Measurements from ENCODE around the gene CD226.
"Not testable (repeated sequence)": the region's sequence is repeated elsewhere in the genome, so short reads cannot be mapped to it uniquely, and the experiment has no call there.

The CD226 gene

DNA sequence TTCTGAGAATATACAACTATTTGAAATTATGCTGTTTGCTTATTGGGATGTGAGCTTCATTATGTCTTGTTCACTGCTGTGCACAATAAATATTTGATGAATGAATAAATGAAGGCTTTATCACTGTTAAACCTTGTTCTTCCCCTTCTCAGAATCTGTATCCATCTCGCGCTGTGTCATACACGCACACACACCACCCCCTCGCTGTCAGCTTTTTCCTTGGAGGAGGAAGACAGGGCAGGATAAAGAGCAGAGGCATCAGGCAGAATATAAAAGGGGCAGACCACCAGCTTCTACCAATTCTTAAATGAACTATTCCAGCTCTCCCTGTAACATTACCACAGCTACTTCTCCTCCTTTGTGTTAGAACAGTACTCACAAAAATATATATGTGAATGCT, 75.0 kb downstream of the CD226 start:
- no peak for DNase-seq (ENCODE audit: low read depth, low spot score)

DNA sequence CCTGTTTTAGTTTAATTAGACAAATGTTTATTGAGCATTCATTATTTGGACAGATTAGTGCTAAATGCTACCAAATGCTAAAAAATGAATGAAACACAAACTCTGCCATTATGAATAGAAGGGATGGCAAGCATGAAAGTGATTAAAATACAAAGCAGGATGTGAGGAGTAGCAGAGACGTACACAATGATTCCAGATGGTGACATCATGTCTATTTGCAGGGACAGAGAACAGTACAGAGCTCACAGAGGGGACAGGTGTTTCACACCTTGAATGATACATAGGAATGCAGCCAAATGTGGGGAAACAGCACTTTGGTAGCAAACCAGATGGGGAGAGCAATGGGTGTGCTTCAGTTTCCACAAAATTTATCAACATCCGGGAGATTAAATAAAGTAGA, 76.3 kb downstream of the CD226 start:
- no peak for DNase-seq (ENCODE audit: low read depth, low spot score)

- no peak for DNase-seq (ENCODE audit: low read depth, low spot score)
These were observed 76.9 kb downstream of the CD226 start for GRCh38 chr18:69870736-69871135.

GRCh38 chr18:69866212-69866611, 81.5 kb downstream of the CD226 start:
- DNase-seq (ENCODE audit: low read depth, low spot score), result no peak

- no peak for DNase-seq (ENCODE audit: low read depth, low spot score)
These were observed 81.9 kb downstream of the CD226 start for GRCh38 chr18:69865776-69866175.

DNA sequence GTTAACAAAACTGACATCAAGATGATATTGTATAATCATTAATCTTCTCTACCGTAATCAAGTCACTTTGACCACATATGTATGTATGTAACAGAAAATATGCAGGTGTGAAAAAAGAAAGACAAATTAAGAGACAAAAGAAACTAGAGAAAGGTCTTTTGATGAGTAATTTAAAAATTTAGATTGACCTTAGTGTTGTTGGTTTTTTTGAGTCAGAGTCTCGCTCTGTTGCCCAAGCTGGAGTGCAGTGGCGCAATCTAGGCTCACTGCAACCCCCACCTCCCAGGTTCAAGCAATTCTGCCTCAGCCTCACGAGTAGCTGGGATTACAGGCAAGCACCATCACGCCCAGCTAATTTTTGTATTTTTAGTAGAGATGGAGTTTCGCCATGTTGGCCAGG, 82.9 kb downstream of the CD226 start:
- not testable (repeated sequence) for DNase-seq (ENCODE audit: low read depth, low spot score)

GRCh38 chr18:69858897-69859296, 88.8 kb downstream of the CD226 start:
- DNase-seq (ENCODE audit: low read depth, low spot score), result no peak

DNA sequence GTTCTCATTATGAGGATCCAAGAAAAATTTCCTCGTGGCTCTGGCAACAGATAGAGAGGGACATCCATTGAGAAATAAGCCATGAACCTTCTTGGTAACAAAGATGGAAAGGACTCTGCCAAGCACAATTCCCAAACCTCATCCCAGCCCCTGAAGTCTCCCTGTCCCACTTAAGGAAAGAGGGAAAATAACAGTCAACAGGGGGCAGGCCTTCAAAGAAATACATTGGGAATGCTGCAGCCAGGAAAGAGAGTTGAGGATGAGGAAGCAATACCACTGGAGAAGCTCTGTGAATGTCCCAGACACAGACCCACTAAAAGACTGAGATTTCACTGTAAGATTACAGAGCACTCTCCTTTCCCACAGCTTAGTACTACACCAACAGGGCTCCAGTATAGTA, 93.2 kb downstream of the CD226 start:
- DNase-seq (ENCODE audit: low read depth, low spot score), result no peak

GRCh38 chr18:69853051-69853450, 94.6 kb downstream of the CD226 start:
- DNase-seq (ENCODE audit: low read depth, low spot score), result no peak

DNA sequence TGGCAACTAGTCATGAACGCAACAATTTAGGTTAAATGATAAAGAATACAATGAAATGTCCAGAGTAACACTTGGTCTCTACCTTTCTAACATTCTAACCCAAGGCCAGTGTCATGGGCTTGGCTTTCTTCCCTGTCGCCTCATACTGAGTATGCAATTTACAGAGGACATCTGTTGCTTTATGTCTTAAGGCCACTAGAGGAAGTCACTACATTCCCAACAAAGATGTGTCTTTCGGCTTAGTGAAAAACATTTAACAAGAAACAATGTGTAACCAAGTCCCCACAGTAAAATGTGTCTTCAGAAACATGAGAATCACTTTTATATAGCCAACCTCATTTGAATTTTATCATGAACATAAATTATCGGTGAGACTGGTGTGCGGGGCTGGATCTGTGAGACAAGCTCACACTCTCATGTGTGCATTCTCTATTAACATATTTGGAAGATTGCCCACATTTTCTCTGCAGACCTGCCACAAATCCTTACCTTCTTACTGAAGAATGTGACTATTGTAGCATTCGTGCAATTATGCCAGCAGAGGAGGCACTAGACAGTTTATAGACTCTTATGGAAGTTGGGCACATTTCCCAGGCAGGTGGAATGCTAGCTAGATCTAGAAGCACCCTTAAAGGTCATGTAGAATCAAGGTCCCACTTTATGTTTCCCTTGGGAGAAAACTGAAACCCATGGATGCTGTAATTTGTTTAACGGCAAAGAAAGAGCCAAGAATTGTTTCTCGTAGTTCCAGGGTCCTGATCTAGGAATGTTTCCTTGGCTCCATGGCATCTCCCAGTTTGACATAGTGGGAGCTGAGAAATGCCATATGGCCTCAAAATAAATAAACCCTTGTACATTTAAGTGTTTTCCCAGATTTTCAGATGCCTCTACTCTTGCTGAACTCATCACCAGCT, 101.8 kb downstream of the CD226 start:
- DNase-seq (ENCODE audit: low read depth, low spot score), result no peak

DNA sequence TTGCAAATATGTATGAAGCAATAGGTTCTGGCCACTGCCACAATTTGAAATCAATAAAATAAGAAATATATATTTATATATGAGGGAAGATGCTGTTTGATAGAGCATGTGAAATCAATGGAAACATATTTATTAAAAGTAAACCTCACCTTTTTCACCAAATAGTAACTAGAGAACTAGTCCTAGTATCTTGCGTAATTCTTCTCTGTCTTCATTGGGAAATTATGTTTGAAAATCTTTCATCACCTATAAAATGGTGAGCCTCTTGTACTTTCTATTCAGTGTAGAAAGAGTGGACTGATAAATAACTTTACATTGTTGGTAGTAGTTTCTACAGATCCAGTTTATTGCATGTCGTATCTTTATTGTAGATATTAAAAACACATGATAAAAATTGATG, 103.0 kb downstream of the CD226 start:
- DNase-seq (ENCODE audit: low read depth, low spot score), result no peak

DNA sequence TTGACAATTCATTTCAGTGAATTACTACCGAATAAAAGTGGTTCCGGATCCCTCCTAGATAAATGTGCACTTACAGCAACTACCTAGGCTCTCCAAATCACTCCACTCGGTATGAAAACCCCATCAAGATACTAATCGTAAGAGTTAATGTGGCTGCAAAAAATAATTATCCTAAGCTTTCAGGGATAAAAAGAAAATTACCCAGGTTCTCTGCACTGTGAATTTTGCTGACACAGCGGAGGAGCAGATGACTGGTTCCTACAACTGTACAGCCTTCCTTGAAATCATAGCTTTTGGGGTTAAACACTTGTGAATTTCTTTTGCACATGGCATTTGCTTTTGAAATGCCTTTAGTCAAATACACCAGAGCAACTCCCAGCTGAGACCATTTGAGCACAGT, 104.7 kb downstream of the CD226 start:
- no peak for DNase-seq (ENCODE audit: low read depth, low spot score)

GRCh38 chr18:69841117-69841516, 106.6 kb downstream of the CD226 start:
- DNase-seq (ENCODE audit: low read depth, low spot score), result no peak

GRCh38 chr18:69840445-69840844, 107.2 kb downstream of the CD226 start:
- no peak for DNase-seq (ENCODE audit: low read depth, low spot score)

DNA sequence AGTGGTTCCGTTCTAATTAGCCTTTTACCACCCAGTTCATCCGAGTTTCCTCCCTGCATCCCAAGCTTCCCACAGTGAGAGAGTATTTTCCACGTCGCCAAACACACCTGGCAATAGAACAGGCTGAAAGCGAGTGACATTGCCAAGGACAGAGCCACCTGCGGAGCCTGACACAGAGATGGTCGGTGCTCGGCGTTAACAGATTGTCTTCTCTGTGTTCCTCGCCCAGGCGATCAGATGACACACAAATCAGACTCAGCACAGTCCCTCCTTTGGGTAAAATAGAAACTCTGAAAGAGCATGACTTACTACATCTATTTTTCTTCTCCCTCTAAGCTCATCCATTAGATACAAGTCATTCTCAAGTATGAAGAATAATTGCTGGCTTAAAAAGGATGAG, 107.7 kb downstream of the CD226 start:
- no peak for DNase-seq (ENCODE audit: low read depth, low spot score)

DNA sequence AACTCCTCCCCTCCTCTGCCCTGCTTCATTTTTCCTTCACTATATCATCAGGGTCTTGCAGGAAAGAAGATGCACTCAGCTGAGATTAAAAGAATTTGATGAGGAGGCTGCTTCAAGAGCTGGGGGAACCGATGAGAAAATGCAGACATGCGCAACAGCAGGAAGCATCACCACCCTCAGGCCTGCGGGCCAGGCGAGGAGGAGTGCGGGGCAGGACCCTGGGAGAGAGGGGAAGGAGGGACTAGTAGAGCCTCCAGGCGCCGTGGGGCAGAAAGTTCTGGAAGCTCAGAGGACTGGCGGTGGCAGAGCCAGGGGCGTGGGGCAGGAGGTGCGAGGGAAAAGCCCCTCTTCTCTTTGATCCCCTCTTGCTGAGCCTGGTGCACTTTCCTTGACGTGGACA, 108.2 kb downstream of the CD226 start:
- DNase-seq (ENCODE audit: low read depth, low spot score), result no peak

DNA sequence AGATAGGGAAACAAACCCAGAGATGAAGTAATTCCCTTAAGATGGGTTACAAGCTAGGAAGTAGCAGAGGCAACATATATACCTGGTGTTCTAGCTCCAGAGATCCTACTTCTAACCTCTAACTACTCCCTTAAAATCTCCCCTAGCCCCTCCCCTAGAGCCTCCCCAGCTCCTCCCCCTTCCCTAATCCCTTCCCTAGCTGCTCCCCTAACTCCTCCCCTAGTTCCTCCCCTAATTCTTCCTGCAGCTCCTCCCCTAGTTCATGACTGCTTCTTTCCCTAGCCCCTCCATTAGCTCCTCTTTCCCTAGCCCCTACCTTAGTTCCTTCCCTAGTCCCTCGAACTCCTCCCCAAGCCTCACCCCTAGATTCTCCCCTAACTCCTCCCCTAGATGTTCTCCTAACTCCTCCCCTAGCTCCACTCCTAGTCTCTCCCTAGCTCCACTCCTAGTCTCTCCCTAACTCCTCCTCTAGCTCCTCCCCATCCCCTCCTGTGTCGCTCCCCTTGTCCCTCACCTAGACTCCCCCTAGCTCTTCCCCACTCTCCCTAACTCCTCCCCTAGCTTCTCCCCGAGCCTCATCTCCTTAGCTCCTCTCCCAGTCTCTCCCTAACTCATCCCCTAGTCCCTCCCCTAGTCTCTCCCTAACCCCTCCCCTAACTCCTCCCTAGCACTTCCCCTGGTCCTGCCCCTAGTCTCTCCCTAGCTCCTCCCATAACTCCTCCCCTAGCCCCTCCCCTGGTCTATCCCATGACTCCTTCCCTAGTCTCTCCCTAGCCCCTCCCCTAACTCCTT, 108.9 kb downstream of the CD226 start:
- DNase-seq (ENCODE audit: low read depth, low spot score), result no peak

DNA sequence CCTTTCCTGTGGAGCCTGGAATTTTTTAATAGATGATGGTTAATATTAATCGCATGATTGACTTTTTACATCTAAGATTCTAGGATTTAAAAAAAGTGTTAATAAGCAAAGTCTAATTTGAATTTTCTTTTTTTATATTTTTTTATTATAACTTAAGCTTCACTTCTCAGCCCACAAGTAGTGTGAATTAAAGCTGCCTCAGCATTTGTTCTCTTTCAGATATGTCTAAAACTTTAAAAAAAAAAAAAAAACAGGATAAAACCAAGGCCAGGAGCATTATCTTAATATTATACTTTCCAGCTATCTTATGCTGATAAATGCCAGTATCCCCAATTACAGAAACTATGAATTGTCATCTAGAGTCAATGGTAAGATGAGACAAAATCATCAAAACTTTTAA, 109.7 kb downstream of the CD226 start:
- no peak for DNase-seq (ENCODE audit: low read depth, low spot score)

- not testable (repeated sequence) for DNase-seq (ENCODE audit: low read depth, low spot score)
These were observed 112.7 kb downstream of the CD226 start for GRCh38 chr18:69834980-69835379.

GRCh38 chr18:69830189-69830588, 117.5 kb downstream of the CD226 start:
- DNase-seq (ENCODE audit: low read depth, low spot score), result no peak

DNA sequence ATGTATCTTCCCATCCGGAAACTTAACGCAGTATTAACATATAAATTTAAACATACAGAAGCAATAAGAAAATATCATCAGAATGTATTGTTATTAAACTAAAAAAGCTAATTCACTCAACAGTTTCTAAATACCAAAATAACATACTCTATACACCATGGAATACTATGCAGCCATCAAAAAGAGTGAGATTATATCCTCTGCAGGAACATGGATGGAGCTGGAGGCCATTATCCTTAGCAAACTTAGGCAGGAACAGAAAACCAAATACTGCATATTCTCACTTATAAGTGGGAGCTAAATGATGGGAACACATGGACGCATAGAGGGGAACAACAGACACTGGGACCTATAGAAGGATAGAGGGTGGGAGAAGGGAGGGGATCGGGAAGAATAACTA, 127.1 kb downstream of the CD226 start:
- DNase-seq (ENCODE audit: low read depth, low spot score), result no peak

DNA sequence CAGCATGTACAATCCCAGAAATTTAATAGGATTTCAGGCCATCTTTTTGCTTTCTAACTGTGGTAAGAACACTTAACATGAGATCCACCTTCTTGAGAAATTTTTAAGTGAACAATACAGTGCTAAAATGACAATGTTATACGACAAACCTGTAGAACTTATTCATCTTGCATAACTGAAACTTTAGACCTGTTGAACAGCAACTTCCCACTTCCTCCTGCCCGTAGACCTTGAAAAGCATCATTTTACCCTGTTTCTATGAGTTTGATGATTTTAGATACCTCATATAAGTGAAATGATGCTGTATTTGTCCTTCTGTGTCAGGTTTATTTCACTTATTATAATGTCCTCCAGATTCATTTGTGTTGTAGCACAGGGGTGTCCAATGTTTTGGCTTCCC, 128.2 kb downstream of the CD226 start:
- no peak for DNase-seq (ENCODE audit: low read depth, low spot score)

All from activated CD4-positive, CD25-positive, alpha-beta regulatory T cell treated with anti-CD3 and anti-CD28 coated beads, Interleukin-2, amount 50 U/mL, for 16 hours (primary cell).